GM21515 (cell line): ENCODE measurements around the gene LSM12.

ENCODE experiments used
- ATAC-seq: cut with Tn5 transposase; IDR thresholded peaks from one replicate; pipeline ENCODE4 v1.9.1; 2021; ENCODE audit not compliant: unreplicated experiment

The LSM12 gene

DNA sequence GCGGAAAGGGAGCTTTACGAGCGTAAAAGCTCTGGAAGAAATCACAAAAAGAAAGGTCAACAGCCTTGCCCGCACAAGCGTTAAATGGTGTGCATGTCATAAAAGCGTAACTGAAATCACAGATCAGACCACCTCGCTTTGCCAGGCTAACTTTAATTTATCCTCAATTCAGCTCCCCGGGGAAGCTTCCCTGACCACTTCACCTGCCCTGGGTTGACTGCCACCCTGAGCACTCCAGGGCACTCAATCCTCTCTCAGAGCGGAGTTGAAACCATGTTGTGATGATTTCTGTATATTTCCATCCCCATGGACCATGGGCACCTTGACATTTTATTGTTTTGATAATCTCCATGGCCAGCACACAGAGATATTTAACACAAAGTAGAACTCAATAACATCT is 78.2 kb downstream of the LSM12 start:
- ATAC-seq = no peak

DNA sequence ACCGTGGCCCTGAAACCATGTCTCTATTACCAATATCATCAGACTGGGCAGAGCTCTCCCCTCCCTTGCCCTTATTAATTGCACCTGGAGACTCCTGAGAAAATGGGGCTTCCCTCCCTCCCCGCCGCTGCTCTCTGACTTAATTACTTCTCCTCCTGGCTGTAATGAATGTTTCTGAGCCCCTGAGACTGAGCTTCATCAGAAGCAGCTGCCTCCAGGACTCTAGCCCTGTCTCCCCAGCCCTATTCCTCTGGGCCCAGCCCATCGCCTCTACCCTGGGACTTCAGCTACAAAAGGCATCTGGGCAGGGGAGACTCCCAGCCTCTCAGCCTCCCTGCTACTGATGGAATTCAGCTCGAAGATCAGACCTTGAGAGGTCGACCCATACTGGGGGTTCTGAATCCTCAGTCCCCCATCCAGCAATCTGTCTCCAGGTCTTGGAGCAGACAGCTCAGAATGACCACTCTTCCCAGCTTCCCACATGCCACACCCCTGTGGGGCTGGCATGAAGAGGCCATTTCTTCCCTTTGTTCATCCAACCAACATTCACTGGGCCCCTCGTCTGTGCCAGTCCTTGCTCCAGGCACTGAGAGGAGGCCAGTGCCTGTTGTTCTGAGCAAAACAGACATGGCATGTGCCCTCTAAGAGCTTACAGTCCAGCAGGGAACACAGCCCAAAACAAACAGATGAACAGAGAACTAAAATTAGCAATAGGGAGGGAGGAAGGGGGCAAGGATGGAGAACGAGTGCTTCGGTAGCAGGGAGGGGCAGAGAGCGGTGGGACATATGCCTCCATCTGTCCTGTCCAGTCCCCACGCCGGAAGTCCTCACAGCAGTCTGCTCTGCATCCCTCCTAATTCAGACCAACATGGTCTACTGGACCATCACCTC is 79.1 kb downstream of the LSM12 start:
- no peak for ATAC-seq

DNA sequence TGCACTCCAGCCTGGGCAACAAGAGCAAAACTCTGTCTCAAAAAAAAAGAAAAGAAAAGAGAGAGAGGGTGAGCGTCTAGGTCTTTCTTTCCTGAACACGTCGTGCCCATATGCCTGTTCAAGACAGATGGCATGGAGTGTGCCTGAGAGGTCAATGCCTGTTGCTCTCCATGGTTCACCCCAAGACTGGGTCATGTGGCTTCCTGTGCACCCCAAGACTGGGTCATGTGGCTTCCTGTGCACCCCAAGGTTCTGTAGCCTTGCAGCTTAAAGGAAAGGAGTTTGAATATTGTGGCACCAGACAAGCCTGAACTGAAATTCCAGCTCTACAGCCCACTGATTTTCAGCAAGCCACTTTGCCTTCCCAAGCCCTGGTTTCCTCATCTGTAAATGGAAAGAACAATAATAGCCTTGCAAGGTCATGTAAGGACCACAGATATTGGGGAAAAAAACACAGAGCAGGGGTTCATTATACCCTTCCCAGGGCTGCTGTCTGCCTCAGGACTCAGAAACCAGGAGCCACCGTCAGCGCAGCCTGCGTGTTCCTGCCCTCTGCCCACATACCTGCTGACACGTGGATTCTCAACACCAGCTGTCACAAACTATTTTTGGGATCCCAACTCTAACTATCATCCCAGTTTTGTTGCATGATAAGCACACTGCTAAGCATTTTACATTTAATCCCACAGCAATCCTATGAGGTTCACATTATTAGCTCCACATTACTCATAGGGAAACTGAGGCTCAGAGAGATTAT is 80.1 kb downstream of the LSM12 start:
- ATAC-seq = no peak

DNA sequence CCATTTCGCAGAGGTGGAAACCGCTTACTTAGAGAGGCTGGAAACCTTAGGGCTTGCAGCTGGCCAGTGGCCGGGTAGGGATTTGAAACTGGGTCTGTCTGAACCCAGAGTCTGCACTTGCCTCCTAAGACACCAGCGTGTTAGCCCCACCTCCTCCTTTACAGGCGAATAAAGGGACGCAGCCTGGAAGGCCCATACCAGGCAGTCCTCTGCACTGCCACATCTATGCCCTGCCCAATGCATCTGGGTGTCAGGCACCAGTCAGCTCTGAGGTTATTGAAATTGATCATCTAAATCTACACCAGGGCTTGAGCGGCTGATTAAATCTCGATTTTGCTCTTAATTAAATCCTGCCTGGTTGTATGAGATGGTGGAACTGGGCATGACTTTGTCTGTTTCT is 82.0 kb downstream of the LSM12 start:
- ATAC-seq = no peak
